SK-N-SH (cell line): ENCODE measurements around the gene OR2AT4. TPM values are rescaled to one million over a fixed set of nuclear protein-coding genes. Genes with fewer than 3 reads are reported as not detected.

ENCODE experiments used
- CTCF ChIA-PET: fragments of 300-600, 350-600 bp; formaldehyde crosslinking; extraction: SDS; loops from one replicate; lab custom pipeline; 2021; lab: Yijun Ruan, JAX
- POLR2A ChIA-PET: fragments of 350-600 bp; sonication (Branson Sonifier 250); formaldehyde crosslinking; extraction: SDS; loops from one replicate; lab custom pipeline; 2020; ENCODE audit warnings: antibody characterized with exemption, inconsistent platforms; lab: Yijun Ruan, JAX
- DNase-seq: peaks from one replicate; pipeline ENCODE4 v3.0.0; 2012
- H2AFZ ChIP-seq: fragments of 200-600 bp; sonication (generic); 2 replicates; pipeline ENCODE4 v1.8.1; 2016; ENCODE audit warnings: antibody characterized with exemption, mild to moderate bottlenecking, low read depth
- H3F3A ChIP-seq: fragments of 200-600 bp; sonication (generic); replicated peaks from 2 replicates; pipeline ENCODE3; 2016; ENCODE audit warnings: antibody characterized with exemption, mild to moderate bottlenecking; ENCODE audit not compliant: insufficient read depth
- H3K27ac ChIP-seq, 2 experiments: fragments of 200-500 bp in 1 of 2; fragments of 200-600 bp in 1 of 2; sonication (Bioruptor generic) in 1 of 2; sonication (generic), shearing (Covaris generic) in 1 of 2; 2 replicates each; pipeline versions ENCODE4 v1.5.1 to v1.6.1; 2014 to 2016; ENCODE audit warnings: low read depth in 2 of 2, inconsistent platforms in 1 of 2, low read length in 1 of 2, mild to moderate bottlenecking in 1 of 2, mixed read lengths in 1 of 2
- H3K27me3 ChIP-seq: fragments of 200-600 bp; sonication (generic), shearing (Covaris generic); 2 replicates; pipeline ENCODE4 v1.6.1; 2016; ENCODE audit warnings: mixed run types; ENCODE audit not compliant: insufficient read depth
- H3K36me3 ChIP-seq, 2 experiments: fragments of 200-500 bp in 1 of 2; fragments of 200-600 bp in 1 of 2; sonication (Bioruptor generic) in 1 of 2; sonication (generic) in 1 of 2; replicated peaks in 1 of 2; 2 replicates each; pipeline versions ENCODE3 to v1.5.1; 2014 to 2016; ENCODE audit warnings: low read length in 1 of 2, mild to moderate bottlenecking in 1 of 2; ENCODE audit not compliant: insufficient read depth in 2 of 2, control insufficient read depth in 1 of 2
- H3K4me1 ChIP-seq, 2 experiments: fragments of 200-500 bp in 1 of 2; fragments of 200-600 bp in 1 of 2; sonication (Bioruptor generic) in 1 of 2; sonication (generic), shearing (Covaris generic) in 1 of 2; 2 replicates each; pipeline versions ENCODE4 v1.5.1 to v1.6.1; 2014 to 2016; ENCODE audit warnings: low read depth in 1 of 2, low read length in 1 of 2, mixed run types in 1 of 2; ENCODE audit not compliant: insufficient read depth in 2 of 2, control insufficient read depth in 1 of 2
- H3K4me2 ChIP-seq: fragments of 200-600 bp; sonication (generic), shearing (Covaris generic); 2 replicates; pipeline ENCODE4 v1.6.1; 2017; ENCODE audit warnings: mixed run types
- H3K4me3 ChIP-seq, 2 experiments: fragments of 200-500 bp in 1 of 2; fragments of 200-600 bp in 1 of 2; sonication (Bioruptor generic) in 1 of 2; sonication (generic), shearing (Covaris generic) in 1 of 2; 2 replicates each; pipeline versions ENCODE4 v1.5.1 to v1.8.1; 2014 to 2016; ENCODE audit warnings: low read depth in 2 of 2, inconsistent platforms in 1 of 2, low read length in 1 of 2, mild to moderate bottlenecking in 1 of 2, mixed read lengths in 1 of 2, moderate library complexity in 1 of 2
- H3K79me2 ChIP-seq: fragments of 200-600 bp; sonication (generic); 2 replicates; pipeline ENCODE4 v1.8.1; 2017; ENCODE audit warnings: mild to moderate bottlenecking; ENCODE audit not compliant: insufficient read depth
- H3K9ac ChIP-seq: fragments of 200-600 bp; sonication (generic); 2 replicates; pipeline ENCODE4 v1.6.1; 2017; ENCODE audit warnings: mixed run types
- H3K9me2 ChIP-seq: fragments of 200-600 bp; sonication (generic); 2 replicates; pipeline ENCODE4 v1.6.1; 2017; ENCODE audit warnings: mixed run types
- H3K9me3 ChIP-seq: fragments of 200-600 bp; sonication (generic); 2 replicates; pipeline ENCODE4 v1.6.1; 2017; ENCODE audit warnings: mixed run types, mild to moderate bottlenecking, moderate library complexity
- H4K20me1 ChIP-seq: fragments of 200-600 bp; sonication (generic); 2 replicates; pipeline ENCODE4 v1.6.1; 2017; ENCODE audit warnings: mild to moderate bottlenecking, mixed run types; ENCODE audit not compliant: insufficient read depth
- CHD2 ChIP-seq: fragments of 150-350 bp; IDR thresholded peaks from 2 replicates; pipeline ENCODE4 v1.6.1; 2018; ENCODE audit warnings: low read length; ENCODE audit not compliant: partially characterized antibody
- ELF1 ChIP-seq: IDR thresholded peaks from 2 replicates; pipeline ENCODE4 v1.4.0; 2012
- FOSL2 ChIP-seq: IDR thresholded peaks from 2 replicates; pipeline ENCODE4 v1.4.0; 2012; ENCODE audit warnings: low read depth, mild to moderate bottlenecking, moderate library complexity, borderline replicate concordance
- GABPA ChIP-seq: IDR thresholded peaks from 2 replicates; pipeline ENCODE4 v1.4.0; 2012; ENCODE audit warnings: low read depth, mild to moderate bottlenecking
- MAX ChIP-seq: IDR thresholded peaks from 2 replicates; pipeline ENCODE4 v1.4.0; 2012; ENCODE audit warnings: low read depth
- NRF1 ChIP-seq: IDR thresholded peaks from 2 replicates; pipeline ENCODE4 v1.6.1; 2012; ENCODE audit warnings: low read depth, mild to moderate bottlenecking, low read length
- PBX3 ChIP-seq: IDR thresholded peaks from 2 replicates; pipeline ENCODE4; 2012
- POLR2AphosphoS5 ChIP-seq: IDR thresholded peaks from 2 replicates; pipeline ENCODE4 v1.6.1; 2012; ENCODE audit warnings: low read depth, low read length
- RAD21 ChIP-seq: IDR thresholded peaks from 2 replicates; pipeline ENCODE4 v1.6.1; 2012; ENCODE audit warnings: mild to moderate bottlenecking, low read length
- RFX5 ChIP-seq: IDR thresholded peaks from 2 replicates; pipeline ENCODE4 v1.6.1; 2012; ENCODE audit warnings: mild to moderate bottlenecking, improper control_type of control experiment, low read length
- USF2 ChIP-seq: fragments of 150-350 bp; IDR thresholded peaks from 2 replicates; pipeline ENCODE4 v1.6.1; 2017; ENCODE audit warnings: antibody characterized with exemption, low read length, low read depth, borderline replicate concordance
- YY1 ChIP-seq: IDR thresholded peaks from 2 replicates; pipeline ENCODE4 v1.4.0; 2012; ENCODE audit warnings: low read depth, mild to moderate bottlenecking
- WGBS: methylation state at CpG from one replicate; pipeline ENCODE4 v1.1.6; 2017; ENCODE audit warnings: low lambda C conversion rate; 5-methylcytosine and 5-hydroxymethylcytosine counted together
- polyA plus RNA-seq, 3 experiments: library from polyadenylated mRNA; depleted of rRNA; stranded (reverse); fragments of >200 nt; gene quantifications; 2 replicates each; pipeline ENCODE4 v1.2.3, GENCODE V29; 2012

Gene OR2AT4
- polyA plus RNA-seq, 1 of the 3 experiments (the other 2 are of a cell fraction), result not detected

GRCh38 chr11:75078233-75078632 is 18.4 kb downstream of the OR2AT4 start (continued):
- no peak for TF ChIP-seq MAX
- no peak for TF ChIP-seq CHD2
- no peak for TF ChIP-seq NRF1
- TF ChIP-seq, all 33 proteins: peak for 0

- Histone ChIP-seq H3K27me3 (no peaks in the 10 kb centered on the region; the same call in 1 of the 2 replicates), H3K9ac (no peak overlapping the region), H3K4me1 (no peaks in the 10 kb centered on the region), H3K79me2 (no peaks in the 10 kb centered on the region), H3K9me3 (no peaks in the 10 kb centered on the region), H3K27ac (no peak overlapping the region), H3K9me2 (no peaks in the 10 kb centered on the region), H3K4me3 (no peak overlapping the region), H2AFZ (no peak overlapping the region), H3K4me2 (no peak overlapping the region), H4K20me1 (no peaks in the 10 kb centered on the region), H3K36me3 (no peaks in the 10 kb centered on the region), H3F3A (peaks cover 6% of the 10 kb centered on the region)
- CTCF ChIA-PET, result interaction anchor here (1.3 kb wide), 2 partner anchors 53 to 54 kb away, joined by 3 read pairs; no protein-coding TSS in a partner anchor
- POLR2A ChIA-PET, result no interaction called here
- no peak for DNase-seq
- WGBS, result 79% methylated on average over 7 of the region's 7 CpGs
- no peak for TF ChIP-seq USF2
- no peak for TF ChIP-seq POLR2AphosphoS5
- TF ChIP-seq YY1, result no peak
- no peak for TF ChIP-seq GABPA
- TF ChIP-seq RFX5, result no peak
- no peak for TF ChIP-seq PBX3
- TF ChIP-seq RAD21, result no peak
- no peak for TF ChIP-seq FOSL2
- no peak for TF ChIP-seq NRF1
- no peak for TF ChIP-seq ELF1
These were observed 19.4 kb downstream of the OR2AT4 start for GRCh38 chr11:75077316-75077715.

- ChIA-PET CTCF (interaction anchor here (1.2 to 1.3 kb wide), 3 partner anchors 53 to 68 kb away, joined by 3 read pairs; no protein-coding TSS in a partner anchor), POLR2A (no interaction called here)
- no peak for TF ChIP-seq RAD21
These were observed 20.0 kb downstream of the OR2AT4 start for GRCh38 chr11:75076671-75077070.

More at GRCh38 chr11:75076671-75077070, 20.0 kb downstream of the OR2AT4 start:
- Histone ChIP-seq H3K4me2 (no peak overlapping the region), H3K9me2 (no peaks in the 10 kb centered on the region), H3K4me1 (no peaks in the 10 kb centered on the region), H3K27ac (no peak overlapping the region), H3K27me3 (no peaks in the 10 kb centered on the region; the same call in 1 of the 2 replicates), H3K9me3 (no peaks in the 10 kb centered on the region), H3F3A (peaks cover 6% of the 10 kb centered on the region), H3K79me2 (no peaks in the 10 kb centered on the region), H4K20me1 (no peaks in the 10 kb centered on the region), H3K36me3 (no peaks in the 10 kb centered on the region), H2AFZ (no peak overlapping the region), H3K4me3 (no peak overlapping the region), H3K9ac (no peak overlapping the region)
- DNase-seq, result no peak
